ENCODE data around the gene TMEM245. TPM values are rescaled to one million over a fixed set of nuclear protein-coding genes. Genes with fewer than 3 reads are reported as not detected.

The TMEM245 gene
- total RNA-seq, 2 experiments from 2014 or later: 23.3 to 26.7 TPM

- POLR2A ChIA-PET: no interaction called here
- Mint-ChIP-seq H3K9me3 (peaks cover 3% of the 10 kb centered on the region), H3K27ac (no peak overlapping the region), H3K36me3 (ENCODE audit: low read depth) (no peaks in the 10 kb centered on the region), H3K4me3 (no peak overlapping the region), H3K27me3 (peaks cover 7% of the 10 kb centered on the region), H3K4me1 (ENCODE audit: low read depth) (no peaks in the 10 kb centered on the region)
- no peak for ATAC-seq
- intact Hi-C loops (cut with micrococcal nuclease): no loop called here
- no peak for TF ChIP-seq CTCF (IDR thresholded peaks at IDR 0.05)
- no peak for DNase-seq
- CTCF ChIA-PET: interaction anchor here (1.6 kb wide), 1 partner anchor 13 kb away, joined by 5 read pairs; no protein-coding TSS in a partner anchor
These were observed 39.8 kb upstream of the TMEM245 start for GRCh38 chr9:109159583-109159982.

- POLR2A ChIA-PET: interaction anchor here (0.7 kb wide), 1 partner anchor 34 kb away, joined by 3 read pairs; no protein-coding TSS in a partner anchor
- ATAC-seq: no peak
- CTCF ChIA-PET: interaction anchor here (1.2 to 1.6 kb wide), 2 partner anchors 12 to 15 kb away, joined by 3 to 5 read pairs; no protein-coding TSS in a partner anchor
- Mint-ChIP-seq H3K4me3 (no peak overlapping the region), H3K27ac (no peak overlapping the region), H3K36me3 (ENCODE audit: low read depth) (no peaks in the 10 kb centered on the region), H3K27me3 (peaks cover 2% of the 10 kb centered on the region), H3K4me1 (ENCODE audit: low read depth) (no peaks in the 10 kb centered on the region), H3K9me3 (peaks cover 9% of the 10 kb centered on the region)
- intact Hi-C loops (cut with micrococcal nuclease): no loop called here
- no peak for TF ChIP-seq CTCF (IDR thresholded peaks at IDR 0.05)
- no peak for DNase-seq
These were observed 38.9 kb upstream of the TMEM245 start for GRCh38 chr9:109158651-109159050.

- ChIA-PET CTCF (no interaction called here), POLR2A (interaction anchor here (0.7 kb wide), 1 partner anchor 85 kb away, joined by 3 read pairs; no protein-coding TSS in a partner anchor)
- Mint-ChIP-seq H3K4me1 (ENCODE audit: low read depth) (no peaks in the 10 kb centered on the region), H3K27ac (no peak overlapping the region), H3K27me3 (peaks cover 3% of the 10 kb centered on the region), H3K4me3 (no peak overlapping the region), H3K36me3 (ENCODE audit: low read depth) (no peaks in the 10 kb centered on the region), H3K9me3 (peaks cover 15% of the 10 kb centered on the region)
- TF ChIP-seq CTCF (IDR thresholded peaks at IDR 0.05): no peak
- intact Hi-C loops (cut with micrococcal nuclease): no loop called here
- ATAC-seq (no peak), DNase-seq (no peak)
These were observed 37.0 kb upstream of the TMEM245 start for GRCh38 chr9:109156708-109157107.

GRCh38 chr9:109150925-109151545 is 31.3 kb upstream of the TMEM245 start:
- H3K4me3 Mint-ChIP-seq: no peak overlapping the region
- intact Hi-C loops (cut with micrococcal nuclease): no loop called here
- no peaks in the 10 kb centered on the region for H3K4me1 Mint-ChIP-seq (ENCODE audit: low read depth)
- CTCF ChIA-PET: no interaction called here
- H3K27me3 Mint-ChIP-seq: peaks cover 2% of the 10 kb centered on the region
- DNase-seq (no peak), ATAC-seq (no peak)
- no peaks in the 10 kb centered on the region for H3K36me3 Mint-ChIP-seq (ENCODE audit: low read depth)
- no peak for TF ChIP-seq CTCF (IDR thresholded peaks at IDR 0.05)
- POLR2A ChIA-PET: no interaction called here
- peaks cover 15% of the 10 kb centered on the region for H3K9me3 Mint-ChIP-seq
- H3K27ac Mint-ChIP-seq: no peak overlapping the region

- Mint-ChIP-seq H3K27ac (no peak overlapping the region), H3K4me1 (ENCODE audit: low read depth) (no peaks in the 10 kb centered on the region), H3K36me3 (ENCODE audit: low read depth) (no peaks in the 10 kb centered on the region), H3K9me3 (peaks cover 13% of the 10 kb centered on the region), H3K27me3 (peaks cover 4% of the 10 kb centered on the region), H3K4me3 (no peak overlapping the region)
- CTCF ChIA-PET: no interaction called here
- TF ChIP-seq CTCF (IDR thresholded peaks at IDR 0.05): no peak
- POLR2A ChIA-PET: no interaction called here
- ATAC-seq (no peak), DNase-seq (no peak)
- intact Hi-C loops (cut with micrococcal nuclease): no loop called here
These were observed 30.0 kb upstream of the TMEM245 start for GRCh38 chr9:109149722-109150121.
